ENCODE results near the gene HOXB3. TPM values are rescaled to one million over a fixed set of nuclear protein-coding genes. Genes with fewer than 3 reads are reported as not detected.
A peak's percentile ranks its signal among the peaks of the same experiment; 100 is the strongest.
"Not testable (repeated sequence)": the region's sequence is repeated elsewhere in the genome, so short reads cannot be mapped to it uniquely, and the experiment has no call there.

Gene HOXB3
- total RNA-seq, 1 donor from 2014 or later = not detected

DNA sequence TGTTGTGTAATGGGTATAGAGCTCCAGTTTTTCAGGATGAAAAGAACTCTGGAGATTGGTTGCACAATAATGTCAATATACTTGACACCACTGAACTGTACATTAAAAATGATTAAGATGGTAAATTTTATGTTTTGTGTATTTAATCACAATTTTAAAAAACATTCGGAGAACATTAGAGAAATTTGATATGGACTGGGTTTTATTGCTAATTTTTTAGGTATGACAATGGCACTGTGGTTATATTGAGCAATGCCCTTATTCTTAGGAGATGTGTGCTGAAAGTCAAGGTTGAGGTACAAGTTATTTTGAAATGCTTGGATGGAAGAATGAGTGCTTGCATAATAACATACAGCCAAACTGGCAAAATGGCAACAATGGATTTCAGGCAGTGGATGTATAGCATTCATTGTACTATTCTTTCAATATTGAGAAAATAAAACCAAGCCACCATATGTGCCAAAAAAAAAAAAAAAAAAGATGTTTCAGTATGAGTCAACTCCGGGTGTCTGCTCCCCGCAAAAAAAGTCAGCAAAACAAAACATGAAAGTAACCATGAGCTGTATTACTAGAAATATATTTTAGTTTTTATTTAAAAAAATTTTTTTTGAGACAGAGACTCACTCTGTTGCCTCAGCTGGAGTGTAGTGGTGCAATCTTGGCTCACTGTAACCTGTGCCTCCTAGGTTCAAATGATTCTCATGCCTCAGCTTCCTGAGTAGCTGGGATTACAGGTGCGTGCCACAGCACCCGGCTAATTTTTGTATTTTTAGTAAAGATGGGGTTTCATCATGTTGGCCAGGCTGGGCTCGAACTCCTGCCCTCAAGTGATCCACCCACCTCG lies 79.1 kb downstream of the HOXB3 start:
- Histone ChIP-seq H3K4me3 (ENCODE audit: insufficient read depth, low read depth, low read length) (no peak overlapping the region), H4K20me1 (ENCODE audit: insufficient read depth, low read length) (no peaks in the 10 kb centered on the region), H3K9me3 (ENCODE audit: insufficient read depth, low read depth, low read length) (no peaks in the 10 kb centered on the region), H3K9ac (ENCODE audit: low read length) (no peak overlapping the region), H3K27me3 (ENCODE audit: insufficient read depth, low read length) (peaks cover 3% of the 10 kb centered on the region), H3K4me2 (ENCODE audit: low read length) (no peak overlapping the region), H3K79me2 (ENCODE audit: insufficient read depth, low read length) (no peaks in the 10 kb centered on the region), H2AFZ (ENCODE audit: low read depth, low read length) (no peak overlapping the region), H3K36me3 (ENCODE audit: insufficient read depth, low read length) (no peaks in the 10 kb centered on the region), H3K4me1 (ENCODE audit: insufficient read depth, low read length) (peaks cover 10% of the 10 kb centered on the region), H3K27ac (ENCODE audit: low read depth, low read length) (no peak overlapping the region)
- Mint-ChIP-seq H3K9me3 (ENCODE audit: unreplicated experiment) (peaks cover 3% of the 10 kb centered on the region), H3K4me3 (ENCODE audit: unreplicated experiment) (no peak overlapping the region), H3K27me3 (ENCODE audit: low read depth, unreplicated experiment) (peaks cover 42% of the 10 kb centered on the region), H3K4me1 (ENCODE audit: low read depth, unreplicated experiment) (peaks cover 8% of the 10 kb centered on the region), H3K27ac (ENCODE audit: unreplicated experiment) (no peak overlapping the region), H3K36me3 (ENCODE audit: low read depth, unreplicated experiment) (no peaks in the 10 kb centered on the region)
- TF ChIP-seq, protein P1, sequence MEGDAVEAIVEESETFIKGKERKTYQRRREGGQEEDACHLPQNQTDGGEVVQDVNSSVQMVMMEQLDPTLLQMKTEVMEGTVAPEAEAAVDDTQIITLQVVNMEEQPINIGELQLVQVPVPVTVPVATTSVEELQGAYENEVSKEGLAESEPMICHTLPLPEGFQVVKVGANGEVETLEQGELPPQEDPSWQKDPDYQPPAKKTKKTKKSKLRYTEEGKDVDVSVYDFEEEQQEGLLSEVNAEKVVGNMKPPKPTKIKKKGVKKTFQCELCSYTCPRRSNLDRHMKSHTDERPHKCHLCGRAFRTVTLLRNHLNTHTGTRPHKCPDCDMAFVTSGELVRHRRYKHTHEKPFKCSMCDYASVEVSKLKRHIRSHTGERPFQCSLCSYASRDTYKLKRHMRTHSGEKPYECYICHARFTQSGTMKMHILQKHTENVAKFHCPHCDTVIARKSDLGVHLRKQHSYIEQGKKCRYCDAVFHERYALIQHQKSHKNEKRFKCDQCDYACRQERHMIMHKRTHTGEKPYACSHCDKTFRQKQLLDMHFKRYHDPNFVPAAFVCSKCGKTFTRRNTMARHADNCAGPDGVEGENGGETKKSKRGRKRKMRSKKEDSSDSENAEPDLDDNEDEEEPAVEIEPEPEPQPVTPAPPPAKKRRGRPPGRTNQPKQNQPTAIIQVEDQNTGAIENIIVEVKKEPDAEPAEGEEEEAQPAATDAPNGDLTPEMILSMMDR (IDR thresholded peaks at IDR 0.05; ENCODE audit: insufficient read depth, low read depth, low read length) = no peak
- DNase-seq (ENCODE audit: low read depth) (peak; percentile 31), FAIRE-seq (no peak)

DNA sequence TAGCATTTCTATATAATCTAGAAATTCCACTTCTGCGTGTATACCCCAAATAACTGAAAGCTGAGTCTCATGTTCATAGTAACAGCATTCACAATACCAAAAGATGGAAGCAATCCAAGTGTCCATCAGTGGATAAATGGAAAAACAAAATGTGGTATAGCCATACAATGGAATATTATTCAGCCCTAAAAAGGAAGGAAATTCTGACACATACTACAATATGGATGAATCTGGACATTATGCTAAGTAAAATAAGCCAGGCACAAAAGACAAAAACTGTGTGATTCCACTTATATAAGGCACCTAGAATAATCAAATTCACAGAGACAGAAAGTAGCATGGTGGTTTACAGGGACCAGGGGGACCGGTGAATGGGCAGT lies 79.7 kb downstream of the HOXB3 start:
- H3K4me1 ChIP-seq (ENCODE audit: insufficient read depth, low read length) = peaks cover 16% of the 10 kb centered on the region
- H3K9ac ChIP-seq (ENCODE audit: low read length) = no peak overlapping the region
- H3K27me3 ChIP-seq (ENCODE audit: insufficient read depth, low read length) = peaks cover 3% of the 10 kb centered on the region
- no peak overlapping the region for H3K4me3 ChIP-seq (ENCODE audit: insufficient read depth, low read depth, low read length)
- no peak overlapping the region for H2AFZ ChIP-seq (ENCODE audit: low read depth, low read length)
- Mint-ChIP-seq H3K27me3 (ENCODE audit: low read depth, unreplicated experiment) (peaks cover 38% of the 10 kb centered on the region), H3K27ac (ENCODE audit: unreplicated experiment) (no peak overlapping the region), H3K9me3 (ENCODE audit: unreplicated experiment) (peaks cover 3% of the 10 kb centered on the region), H3K4me3 (ENCODE audit: unreplicated experiment) (no peak overlapping the region), H3K4me1 (ENCODE audit: low read depth, unreplicated experiment) (peaks cover 14% of the 10 kb centered on the region), H3K36me3 (ENCODE audit: low read depth, unreplicated experiment) (no peaks in the 10 kb centered on the region)
- H3K27ac ChIP-seq (ENCODE audit: low read depth, low read length) = no peak overlapping the region
- TF ChIP-seq EZH2 (IDR thresholded peaks at IDR 0.05; ENCODE audit: insufficient read depth, low read length) = no peak
- TF ChIP-seq, protein P1 (IDR thresholded peaks at IDR 0.05; ENCODE audit: insufficient read depth, low read depth, low read length) = no peak
- no peaks in the 10 kb centered on the region for H3K36me3 ChIP-seq (ENCODE audit: insufficient read depth, low read length)
- DNase-seq (ENCODE audit: low read depth) (no peak), FAIRE-seq (no peak)
- H3K9me3 ChIP-seq (ENCODE audit: insufficient read depth, low read depth, low read length) = no peaks in the 10 kb centered on the region
- no peaks in the 10 kb centered on the region for H3K79me2 ChIP-seq (ENCODE audit: insufficient read depth, low read length)
- H4K20me1 ChIP-seq (ENCODE audit: insufficient read depth, low read length) = no peaks in the 10 kb centered on the region
- H3K4me2 ChIP-seq (ENCODE audit: low read length) = no peak overlapping the region

DNA sequence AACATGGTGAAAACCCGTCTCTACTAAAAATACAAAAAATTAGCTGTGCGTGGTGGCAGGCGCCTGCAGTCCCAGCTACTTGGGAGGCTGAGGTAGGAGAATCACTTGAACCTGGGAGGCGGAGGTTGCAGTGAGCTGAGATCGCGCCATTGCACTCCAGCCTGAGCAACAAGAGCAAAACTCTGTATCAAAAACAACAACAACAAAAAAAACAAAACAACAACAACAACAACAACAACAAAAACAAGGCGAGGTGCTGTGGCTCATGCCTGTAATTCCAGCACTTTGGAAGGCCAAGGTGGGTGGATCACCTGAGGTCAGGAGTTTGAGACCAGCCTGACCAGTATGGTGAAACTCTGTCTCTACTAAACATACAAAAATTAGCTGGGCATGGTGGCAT lies 80.3 kb downstream of the HOXB3 start:
- FAIRE-seq; H3K9me3 ChIP-seq (ENCODE audit: insufficient read depth, low read depth, low read length); H3K27ac Mint-ChIP-seq (ENCODE audit: unreplicated experiment); H3K9me3 Mint-ChIP-seq (ENCODE audit: unreplicated experiment); H3K9ac ChIP-seq (ENCODE audit: low read length); H4K20me1 ChIP-seq (ENCODE audit: insufficient read depth, low read length); H3K4me3 Mint-ChIP-seq (ENCODE audit: unreplicated experiment); H3K36me3 ChIP-seq (ENCODE audit: insufficient read depth, low read length); H3K36me3 Mint-ChIP-seq (ENCODE audit: low read depth, unreplicated experiment); H3K4me2 ChIP-seq (ENCODE audit: low read length); H3K79me2 ChIP-seq (ENCODE audit: insufficient read depth, low read length); DNase-seq (ENCODE audit: low read depth); H2AFZ ChIP-seq (ENCODE audit: low read depth, low read length); H3K27ac ChIP-seq (ENCODE audit: low read depth, low read length); H3K27me3 ChIP-seq (ENCODE audit: insufficient read depth, low read length); H3K4me3 ChIP-seq (ENCODE audit: insufficient read depth, low read depth, low read length): not testable (repeated sequence)
- peaks cover 17% of the 10 kb centered on the region for H3K4me1 ChIP-seq (ENCODE audit: insufficient read depth, low read length)
- peaks cover 33% of the 10 kb centered on the region for H3K27me3 Mint-ChIP-seq (ENCODE audit: low read depth, unreplicated experiment)
- peaks cover 14% of the 10 kb centered on the region for H3K4me1 Mint-ChIP-seq (ENCODE audit: low read depth, unreplicated experiment)

Measured in astrocyte (in vitro differentiated cells and primary cell).